GM12878 (cell line): ENCODE measurements around the gene TACC3. TPM values are rescaled to one million over a fixed set of nuclear protein-coding genes. Genes with fewer than 3 reads are reported as not detected.
A peak's percentile ranks its signal among the peaks of the same experiment; 100 is the strongest.

Source experiments
- ATF7 ChIP-seq: fragments of 450-650 bp; IDR thresholded peaks from 2 replicates; pipeline ENCODE4 v1.6.1; 2016; ENCODE audit warnings: low read depth, mild to moderate bottlenecking
- BCL3 ChIP-seq: IDR thresholded peaks from 2 replicates; pipeline ENCODE4 v1.6.1; 2011; ENCODE audit warnings: borderline replicate concordance, low read depth, mild to moderate bottlenecking, moderate library complexity, low read length; ENCODE audit not compliant: insufficient read depth, poor library complexity, severe bottlenecking
- BMI1 ChIP-seq: fragments of 450-650 bp; IDR thresholded peaks from 2 replicates; pipeline ENCODE4 v1.6.1; 2016; ENCODE audit warnings: mild to moderate bottlenecking, moderate library complexity, borderline replicate concordance
- CREB1 ChIP-seq: IDR thresholded peaks from 2 replicates; pipeline ENCODE4 v1.6.1; 2012; ENCODE audit warnings: low read depth, mild to moderate bottlenecking, inconsistent platforms
- E2F8 ChIP-seq: fragments of 450-650 bp; IDR thresholded peaks from 2 replicates; pipeline ENCODE4 v1.6.1; 2018; ENCODE audit warnings: mild to moderate bottlenecking, low read depth, moderate library complexity; ENCODE audit not compliant: partially characterized antibody
- ESRRA ChIP-seq: IDR thresholded peaks from 2 replicates; pipeline ENCODE4 v1.6.1; 2012; ENCODE audit warnings: mild to moderate bottlenecking, low read length, improper control_type of control experiment
- GABPA ChIP-seq: IDR thresholded peaks from 2 replicates; pipeline ENCODE4 v1.6.1; 2014; ENCODE audit warnings: antibody characterized with exemption, low read depth, mild to moderate bottlenecking, inconsistent platforms
- IRF5 ChIP-seq: fragments of 450-650 bp; IDR thresholded peaks from 2 replicates; pipeline ENCODE4 v1.6.1; 2017; ENCODE audit warnings: borderline replicate concordance
- MAX ChIP-seq: IDR thresholded peaks from 2 replicates; pipeline ENCODE4 v1.6.1; 2012; ENCODE audit warnings: low read depth, low read length, improper control_type of control experiment
- MTA2 ChIP-seq: fragments of 450-650 bp; IDR thresholded peaks from 2 replicates; pipeline ENCODE4 v1.6.1; 2016; ENCODE audit warnings: low read depth, mild to moderate bottlenecking, moderate library complexity
- NFYA ChIP-seq: IDR thresholded peaks from 2 replicates; pipeline ENCODE4 v1.6.1; 2011; ENCODE audit warnings: low read depth, mild to moderate bottlenecking, low read length, improper control_type of control experiment, borderline replicate concordance
- NRF1 ChIP-seq: conservative IDR thresholded peaks from 2 replicates; pipeline ENCODE4 v1.6.1; 2011; ENCODE audit warnings: mild to moderate bottlenecking, low read depth, low read length, improper control_type of control experiment
- POLR2AphosphoS5 ChIP-seq: IDR thresholded peaks from 2 replicates; pipeline ENCODE4 v1.6.1; 2011; ENCODE audit warnings: mild to moderate bottlenecking, low read length, inconsistent platforms
- RAD51 ChIP-seq: fragments of 450-650 bp; IDR thresholded peaks from 2 replicates; pipeline ENCODE4 v1.6.1; 2016; ENCODE audit warnings: moderate library complexity, mild to moderate bottlenecking, inconsistent platforms
- RELB ChIP-seq: fragments of 450-650 bp; IDR thresholded peaks from 2 replicates; pipeline ENCODE4 v1.6.1; 2017; ENCODE audit warnings: low read depth, mild to moderate bottlenecking, moderate library complexity
- SMAD1 ChIP-seq: fragments of 450-650 bp; IDR thresholded peaks from 2 replicates; pipeline ENCODE4 v1.6.1; 2018; ENCODE audit warnings: mild to moderate bottlenecking, low read depth; ENCODE audit not compliant: partially characterized antibody
- SRF ChIP-seq, 2 experiments: IDR thresholded peaks; 2 replicates each; pipeline ENCODE4 v1.6.1; 2011; ENCODE audit warnings: low read depth in 2 of 2, low read length in 2 of 2, mild to moderate bottlenecking in 1 of 2, moderate library complexity in 1 of 2
- YBX1 ChIP-seq: fragments of 450-650 bp; IDR thresholded peaks from 2 replicates; pipeline ENCODE4 v1.6.1; 2016; ENCODE audit warnings: antibody characterized with exemption
- ZBTB11 ChIP-seq: fragments of 450-650 bp; formaldehyde crosslinking; IDR thresholded peaks from 2 replicates; pipeline ENCODE4 v1.5.0; 2022; ENCODE audit warnings: mild to moderate bottlenecking, missing genetic modification characterization
- polyA plus RNA-seq, 11 experiments: library from polyadenylated mRNA; depleted of rRNA in 4 of 11; unstranded in 6 of 11; stranded (reverse) in 5 of 11; fragments of >200 nt; fragmentation: Nextera tagmentation in 4 of 11; fragmentation: Illumina TruSeq in 1 of 11; extraction: Ambion mirVana in 4 of 11; extraction: Trizol in 1 of 11; gene quantifications; 1 replicate in 1 of 11; 2 replicates in 10 of 11; pipeline versions ENCODE4 v1.2.1 to v1.2.3, GENCODE V29; 2011 to 2016; ENCODE audit warnings: inconsistent platforms in 2 of 11, missing spikeins in 2 of 11, low read depth in 1 of 11
- total RNA-seq, 4 experiments: library from RNA; depleted of rRNA in 3 of 4; stranded (reverse); fragments of >200 nt in 3 of 4; fragmentation: Illumina TruSeq in 1 of 4; extraction: Trizol in 1 of 4; gene quantifications; 2 replicates each; pipeline versions ENCODE4 v1.2.1 to v1.2.3, GENCODE V29; 2013 to 2021

The TACC3 gene
- total and polyA plus RNA-seq, 10 of the 15 experiments (the other 5 are each of a cell fraction or from before 2014, with no cell fraction given): 2.8 to 121 (median 73.3) TPM

- peak; percentile 85 for TF ChIP-seq ZBTB11 (CRISPR knock-in tag)
- no peak for TF ChIP-seq ESRRA
- TF ChIP-seq NFYA: no peak
- no peak for TF ChIP-seq ATF7
- TF ChIP-seq SRF (IDR thresholded peaks at IDR 0.05; ENCODE audit: low read depth in 2 of 2, low read length in 2 of 2): peak in 1 of 2 experiments; percentile 30; a peak in 1 of 4 replicates
- TF ChIP-seq NRF1: no peak
- TF ChIP-seq GABPA: no peak
- TF ChIP-seq RAD51: no peak
- peak; percentile 51; the same call in 1 of the 2 replicates for TF ChIP-seq MAX
- no peak for TF ChIP-seq E2F8
- no peak for TF ChIP-seq SMAD1
- TF ChIP-seq MTA2: peak; percentile 59
- TF ChIP-seq BMI1: no peak
- no peak for TF ChIP-seq YBX1
- no peak for TF ChIP-seq CREB1
- no peak for TF ChIP-seq RELB
- TF ChIP-seq IRF5: no peak
- TF ChIP-seq POLR2AphosphoS5: no peak
- no peak for TF ChIP-seq BCL3
These were observed at the start of gene TACC3, which contains the start of gene TMEM129 (continued) for GRCh38 chr4:1721003-1721665.
